Lower leg skin (tissue), 3 donors: ENCODE results near the gene NPR2.

ENCODE experiments used
- POLR2A ChIP-seq, 2 donors: fragments of 450-650 bp; IDR thresholded peaks; one replicate each; pipeline ENCODE4 v1.6.1; 2016 to 2017; ENCODE audit warnings: antibody characterized with exemption in 2 of 2, mild to moderate bottlenecking in 1 of 2, moderate library complexity in 1 of 2
- TF ChIP-seq, protein P1 (sequence below), 3 donors: fragments of 450-650 bp; IDR thresholded peaks; one replicate each; pipeline ENCODE4 v1.5.1; 2016; ENCODE audit warnings: antibody characterized with exemption in 3 of 3, mild to moderate bottlenecking in 3 of 3, moderate library complexity in 2 of 3

DNA sequence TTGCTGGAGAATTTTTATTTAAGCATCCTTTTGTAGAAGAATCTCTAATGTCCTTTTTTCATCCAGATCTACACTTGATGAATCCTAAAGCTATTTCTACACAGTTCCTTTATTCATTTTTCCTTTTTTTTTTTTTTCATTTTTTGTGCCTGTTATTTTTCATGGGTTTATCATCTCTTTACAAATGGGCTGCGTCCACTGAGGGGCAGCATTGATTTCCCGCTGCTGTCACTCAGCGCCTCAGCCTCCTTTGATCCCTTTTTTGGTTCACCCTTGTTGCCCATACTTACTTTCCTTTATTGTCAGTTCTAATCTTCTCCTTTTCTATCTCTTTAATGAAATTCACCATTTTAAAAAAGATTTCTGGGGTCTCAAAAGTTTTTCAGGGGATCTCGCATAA is 31.6 kb upstream of the NPR2 start:
- TF ChIP-seq, protein P1, sequence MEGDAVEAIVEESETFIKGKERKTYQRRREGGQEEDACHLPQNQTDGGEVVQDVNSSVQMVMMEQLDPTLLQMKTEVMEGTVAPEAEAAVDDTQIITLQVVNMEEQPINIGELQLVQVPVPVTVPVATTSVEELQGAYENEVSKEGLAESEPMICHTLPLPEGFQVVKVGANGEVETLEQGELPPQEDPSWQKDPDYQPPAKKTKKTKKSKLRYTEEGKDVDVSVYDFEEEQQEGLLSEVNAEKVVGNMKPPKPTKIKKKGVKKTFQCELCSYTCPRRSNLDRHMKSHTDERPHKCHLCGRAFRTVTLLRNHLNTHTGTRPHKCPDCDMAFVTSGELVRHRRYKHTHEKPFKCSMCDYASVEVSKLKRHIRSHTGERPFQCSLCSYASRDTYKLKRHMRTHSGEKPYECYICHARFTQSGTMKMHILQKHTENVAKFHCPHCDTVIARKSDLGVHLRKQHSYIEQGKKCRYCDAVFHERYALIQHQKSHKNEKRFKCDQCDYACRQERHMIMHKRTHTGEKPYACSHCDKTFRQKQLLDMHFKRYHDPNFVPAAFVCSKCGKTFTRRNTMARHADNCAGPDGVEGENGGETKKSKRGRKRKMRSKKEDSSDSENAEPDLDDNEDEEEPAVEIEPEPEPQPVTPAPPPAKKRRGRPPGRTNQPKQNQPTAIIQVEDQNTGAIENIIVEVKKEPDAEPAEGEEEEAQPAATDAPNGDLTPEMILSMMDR (IDR thresholded peaks at IDR 0.05) = no peak
- TF ChIP-seq POLR2A (IDR thresholded peaks at IDR 0.05) = no peak
